Measurements from ENCODE around the gene CCNJL. TPM values are rescaled to one million over a fixed set of nuclear protein-coding genes. Genes with fewer than 3 reads are reported as not detected.

Gene CCNJL
- total RNA-seq, 6 experiments from 2014 or later: not detected

DNA sequence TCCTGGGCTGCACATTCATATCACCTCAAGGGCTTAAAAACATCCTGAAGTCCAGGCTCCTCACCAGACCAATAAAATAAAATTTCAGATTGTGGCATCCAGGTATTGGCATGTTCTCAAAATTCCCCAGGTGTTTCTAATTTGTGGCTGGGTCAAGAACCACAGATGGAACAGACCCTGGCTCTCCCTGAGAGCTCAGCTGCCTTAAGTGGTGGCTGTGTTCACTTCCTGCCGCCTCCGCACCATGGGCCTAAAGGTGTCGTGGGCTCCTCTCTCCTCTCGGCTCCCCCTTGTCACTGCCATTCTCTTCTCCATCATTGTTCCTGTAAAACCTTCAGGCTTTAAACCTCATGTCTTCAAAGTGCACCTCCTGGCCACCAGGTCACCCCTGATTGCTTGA, 17.8 kb upstream of the CCNJL start:
- Mint-ChIP-seq H3K27me3 (ENCODE audit: insufficient read depth) (peaks cover 16% of the 10 kb centered on the region), H3K9me3 (no peaks in the 10 kb centered on the region), H3K36me3 (ENCODE audit: low read depth) (no peaks in the 10 kb centered on the region), H3K27ac (no peak overlapping the region), H3K4me3 (no peak overlapping the region), H3K4me1 (ENCODE audit: low read depth) (peaks cover 10% of the 10 kb centered on the region)
- no peak for DNase-seq
- TF ChIP-seq, protein P1, sequence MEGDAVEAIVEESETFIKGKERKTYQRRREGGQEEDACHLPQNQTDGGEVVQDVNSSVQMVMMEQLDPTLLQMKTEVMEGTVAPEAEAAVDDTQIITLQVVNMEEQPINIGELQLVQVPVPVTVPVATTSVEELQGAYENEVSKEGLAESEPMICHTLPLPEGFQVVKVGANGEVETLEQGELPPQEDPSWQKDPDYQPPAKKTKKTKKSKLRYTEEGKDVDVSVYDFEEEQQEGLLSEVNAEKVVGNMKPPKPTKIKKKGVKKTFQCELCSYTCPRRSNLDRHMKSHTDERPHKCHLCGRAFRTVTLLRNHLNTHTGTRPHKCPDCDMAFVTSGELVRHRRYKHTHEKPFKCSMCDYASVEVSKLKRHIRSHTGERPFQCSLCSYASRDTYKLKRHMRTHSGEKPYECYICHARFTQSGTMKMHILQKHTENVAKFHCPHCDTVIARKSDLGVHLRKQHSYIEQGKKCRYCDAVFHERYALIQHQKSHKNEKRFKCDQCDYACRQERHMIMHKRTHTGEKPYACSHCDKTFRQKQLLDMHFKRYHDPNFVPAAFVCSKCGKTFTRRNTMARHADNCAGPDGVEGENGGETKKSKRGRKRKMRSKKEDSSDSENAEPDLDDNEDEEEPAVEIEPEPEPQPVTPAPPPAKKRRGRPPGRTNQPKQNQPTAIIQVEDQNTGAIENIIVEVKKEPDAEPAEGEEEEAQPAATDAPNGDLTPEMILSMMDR (IDR thresholded peaks at IDR 0.05): no peak

DNA sequence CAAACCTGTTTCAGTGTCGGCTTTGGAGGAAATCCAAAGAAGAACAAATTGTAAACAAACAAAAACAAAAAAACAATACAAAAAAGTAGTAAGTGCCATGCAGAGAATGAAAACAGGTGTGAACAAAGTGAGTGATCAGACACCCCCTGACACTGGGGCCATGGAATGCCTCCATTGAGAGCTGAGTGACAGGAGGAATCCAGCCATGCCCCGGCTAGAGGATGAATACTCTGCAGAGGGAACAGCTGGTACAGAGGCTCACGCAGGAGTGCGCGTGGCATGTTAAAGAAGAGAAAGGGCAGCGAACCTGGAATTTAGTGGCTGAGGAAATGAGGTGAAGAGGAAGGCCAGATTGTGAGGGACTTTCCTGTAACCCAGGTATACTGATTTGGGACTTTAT, 15.5 kb upstream of the CCNJL start:
- DNase-seq: no peak
- Mint-ChIP-seq H3K4me1 (ENCODE audit: low read depth) (no peaks in the 10 kb centered on the region), H3K27me3 (ENCODE audit: insufficient read depth) (peaks cover 22% of the 10 kb centered on the region), H3K36me3 (ENCODE audit: low read depth) (no peaks in the 10 kb centered on the region), H3K27ac (no peak overlapping the region), H3K9me3 (no peaks in the 10 kb centered on the region), H3K4me3 (no peak overlapping the region)
- TF ChIP-seq, protein P1 (IDR thresholded peaks at IDR 0.05): no peak

DNA sequence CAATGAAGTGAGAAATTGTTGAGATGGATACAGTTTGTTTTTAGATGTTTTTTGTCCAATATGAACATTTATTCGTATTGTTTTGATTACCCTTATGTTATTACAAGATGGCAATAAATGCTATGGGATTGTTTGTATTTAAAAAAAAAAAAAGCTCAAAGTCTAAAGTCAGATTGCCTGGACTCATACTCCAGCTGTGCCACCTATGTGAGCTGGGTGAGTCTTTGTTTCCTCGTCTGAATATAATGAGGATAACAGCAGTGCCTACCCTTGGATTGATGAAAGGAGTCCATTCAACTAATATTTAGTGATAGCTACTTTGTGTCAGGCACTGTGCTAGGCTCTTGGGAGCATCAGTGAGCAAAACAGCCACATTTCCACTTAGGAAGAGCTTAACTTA, 14.6 kb upstream of the CCNJL start:
- Mint-ChIP-seq H3K4me1 (ENCODE audit: low read depth) (no peaks in the 10 kb centered on the region), H3K36me3 (ENCODE audit: low read depth) (no peaks in the 10 kb centered on the region), H3K27me3 (ENCODE audit: insufficient read depth) (peaks cover 24% of the 10 kb centered on the region), H3K9me3 (no peaks in the 10 kb centered on the region), H3K27ac (no peak overlapping the region), H3K4me3 (no peak overlapping the region)
- DNase-seq: no peak
- TF ChIP-seq, protein P1 (IDR thresholded peaks at IDR 0.05): no peak

DNA sequence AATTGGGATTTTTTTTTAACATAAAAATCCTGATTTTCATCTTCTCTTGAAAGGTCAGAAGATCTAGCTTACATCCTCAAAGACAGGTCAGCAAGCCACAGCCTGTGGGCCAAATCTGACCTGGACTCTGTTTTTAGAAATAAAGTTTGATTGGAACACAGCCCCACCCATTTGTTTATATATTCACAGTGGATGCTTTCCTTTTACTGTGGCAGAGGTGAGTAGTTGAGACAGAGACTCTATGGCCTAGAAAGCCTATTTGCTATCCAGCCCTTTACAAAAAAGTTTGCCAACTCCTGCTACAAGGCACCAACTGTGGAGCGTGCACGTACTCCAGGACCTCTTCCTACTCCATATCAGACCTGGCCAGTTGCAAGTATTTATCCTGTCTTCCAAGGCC, 13.4 kb upstream of the CCNJL start:
- DNase-seq: no peak
- Mint-ChIP-seq H3K4me3 (no peak overlapping the region), H3K9me3 (no peaks in the 10 kb centered on the region), H3K27me3 (ENCODE audit: insufficient read depth) (peaks cover 30% of the 10 kb centered on the region), H3K27ac (no peak overlapping the region), H3K36me3 (ENCODE audit: low read depth) (no peaks in the 10 kb centered on the region), H3K4me1 (ENCODE audit: low read depth) (no peaks in the 10 kb centered on the region)
- TF ChIP-seq, protein P1 (IDR thresholded peaks at IDR 0.05): no peak

DNA sequence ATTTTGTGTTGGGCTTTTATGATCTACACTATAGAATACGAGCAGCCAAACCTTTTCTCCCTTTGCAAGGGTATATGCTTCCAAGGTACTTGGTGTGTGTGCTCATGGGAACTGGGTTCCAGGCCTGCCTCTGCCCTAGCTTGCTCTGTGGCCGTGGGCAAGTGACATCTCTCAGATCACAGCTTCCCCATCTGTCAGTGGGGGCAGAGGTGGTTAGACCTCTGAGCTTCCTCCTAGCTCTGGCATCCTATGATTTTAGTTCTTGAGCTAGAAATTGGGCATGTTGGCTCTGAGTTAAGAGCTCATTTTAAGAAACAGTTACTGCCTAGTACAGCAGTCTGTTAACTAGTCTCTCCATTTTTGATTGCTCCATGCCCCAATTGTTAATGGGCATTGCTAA, 12.5 kb upstream of the CCNJL start:
- H3K9me3 Mint-ChIP-seq: no peaks in the 10 kb centered on the region
- DNase-seq: no peak
- H3K4me1 Mint-ChIP-seq (ENCODE audit: low read depth): no peaks in the 10 kb centered on the region
- TF ChIP-seq, protein P1 (IDR thresholded peaks at IDR 0.05): no peak
- no peaks in the 10 kb centered on the region for H3K36me3 Mint-ChIP-seq (ENCODE audit: low read depth)
- H3K4me3 Mint-ChIP-seq: no peak overlapping the region
- peaks cover 33% of the 10 kb centered on the region for H3K27me3 Mint-ChIP-seq (ENCODE audit: insufficient read depth)
- H3K27ac Mint-ChIP-seq: no peak overlapping the region

DNA sequence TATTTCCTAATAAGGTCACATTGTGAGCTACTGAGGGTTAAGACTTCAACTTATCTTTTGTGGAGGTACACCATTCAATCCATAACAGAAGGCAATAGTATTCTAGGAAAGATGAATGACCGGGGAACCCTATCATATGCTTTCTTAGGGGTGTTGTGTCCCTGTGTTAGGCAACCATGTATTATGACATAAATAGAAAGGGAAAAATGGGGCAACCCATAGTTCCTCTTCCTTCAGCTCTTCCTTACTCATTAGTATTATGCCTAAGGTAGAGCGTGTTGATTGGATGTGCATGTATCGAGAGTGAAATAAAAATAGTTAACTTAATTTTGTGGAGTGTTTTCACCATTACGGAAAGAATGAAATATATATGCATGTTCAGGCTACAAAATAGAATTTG, 6.0 kb upstream of the CCNJL start:
- TF ChIP-seq, protein P1 (IDR thresholded peaks at IDR 0.05): no peak
- H3K9me3 Mint-ChIP-seq: no peaks in the 10 kb centered on the region
- peaks cover 25% of the 10 kb centered on the region for H3K27me3 Mint-ChIP-seq (ENCODE audit: insufficient read depth)
- peaks cover 19% of the 10 kb centered on the region for H3K4me1 Mint-ChIP-seq (ENCODE audit: low read depth)
- DNase-seq: no peak
- H3K4me3 Mint-ChIP-seq: no peak overlapping the region
- H3K27ac Mint-ChIP-seq: no peak overlapping the region
- no peaks in the 10 kb centered on the region for H3K36me3 Mint-ChIP-seq (ENCODE audit: low read depth)

Measured in HFFc6 (cell line).